Measurements from ENCODE around the gene ATP6V1F. TPM values are rescaled to one million over a fixed set of nuclear protein-coding genes. Genes with fewer than 3 reads are reported as not detected.

Gene ATP6V1F, protein sequence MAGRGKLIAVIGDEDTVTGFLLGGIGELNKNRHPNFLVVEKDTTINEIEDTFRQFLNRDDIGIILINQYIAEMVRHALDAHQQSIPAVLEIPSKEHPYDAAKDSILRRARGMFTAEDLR
- total RNA-seq, result 10 to 100 TPM; 82.9 to 98.0 (median 94.3) TPM
- 59.8 TPM for total RNA-seq (2013)

DNA sequence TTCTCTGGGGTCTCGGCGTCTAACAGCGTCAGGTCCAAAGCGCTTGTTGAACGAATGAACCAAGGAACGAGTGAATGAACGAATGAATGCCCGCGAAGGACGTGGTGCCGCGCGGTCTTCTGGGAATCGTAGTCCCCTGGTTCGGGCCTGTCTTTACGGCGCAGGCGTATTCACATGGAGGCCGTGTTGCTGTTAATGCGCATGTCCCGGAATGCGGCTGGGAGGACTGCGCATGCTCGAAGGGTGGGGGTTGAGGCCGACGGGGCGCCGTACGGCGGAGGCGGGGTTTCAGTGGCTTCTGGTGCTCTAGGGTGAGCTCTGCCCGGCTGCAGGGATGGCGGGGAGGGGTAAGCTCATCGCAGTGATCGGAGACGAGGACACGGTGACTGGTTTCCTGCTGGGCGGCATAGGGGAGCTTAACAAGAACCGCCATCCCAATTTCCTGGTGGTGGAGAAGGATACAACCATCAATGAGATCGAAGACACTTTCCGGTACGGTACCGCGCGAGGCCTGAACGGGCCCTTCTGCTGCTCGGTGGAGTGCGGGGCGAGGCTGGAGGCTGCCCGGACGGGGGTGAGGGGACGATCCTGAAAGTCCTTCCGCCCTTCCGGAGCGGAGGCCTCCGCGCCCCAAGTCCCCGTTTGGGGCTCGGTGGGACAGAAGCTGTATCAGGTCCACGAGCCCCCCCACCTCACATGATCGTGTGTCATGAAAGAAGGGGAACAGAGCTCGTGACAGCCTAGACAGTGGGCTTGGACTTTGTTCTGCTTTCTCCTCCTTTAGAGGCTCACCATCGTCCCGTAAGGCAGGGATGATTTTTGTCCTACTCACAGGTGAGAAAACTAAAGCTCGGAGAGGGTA is at the start of gene ATP6V1F:
Gene ATP6V1F, plus strand, starts transcription at position 286 of the 862 bp plus-strand sequence. Its CDS starts 49 bp downstream, at position 335.
- H3K27ac ChIP-seq (ENCODE audit: low read length), result peak within 1 kb of the TSS; percentile 74
- no peaks in the 10 kb centered on the region for H3K36me3 Mint-ChIP-seq
- ATAC-seq, result peak; percentile 87 to 93 (median 91)
- no peaks in the 10 kb centered on the region for H3K9me3 ChIP-seq (ENCODE audit: control insufficient read depth, insufficient read depth, low read length)
- intact Hi-C loops (cut with micrococcal nuclease), result no loop called here
- no peaks in the 10 kb centered on the region for H3K9me3 Mint-ChIP-seq
- peak within 1 kb of the TSS; percentile 98 for H3K4me3 Mint-ChIP-seq
- H3K4me1 Mint-ChIP-seq, result peaks cover 16 to 34% of the 10 kb centered on the region in 2 donors
- DNase-seq, result peak; percentile 99
- H3K27ac Mint-ChIP-seq, result peak within 1 kb of the TSS; percentile 88 to 96
- TF ChIP-seq, protein P1, sequence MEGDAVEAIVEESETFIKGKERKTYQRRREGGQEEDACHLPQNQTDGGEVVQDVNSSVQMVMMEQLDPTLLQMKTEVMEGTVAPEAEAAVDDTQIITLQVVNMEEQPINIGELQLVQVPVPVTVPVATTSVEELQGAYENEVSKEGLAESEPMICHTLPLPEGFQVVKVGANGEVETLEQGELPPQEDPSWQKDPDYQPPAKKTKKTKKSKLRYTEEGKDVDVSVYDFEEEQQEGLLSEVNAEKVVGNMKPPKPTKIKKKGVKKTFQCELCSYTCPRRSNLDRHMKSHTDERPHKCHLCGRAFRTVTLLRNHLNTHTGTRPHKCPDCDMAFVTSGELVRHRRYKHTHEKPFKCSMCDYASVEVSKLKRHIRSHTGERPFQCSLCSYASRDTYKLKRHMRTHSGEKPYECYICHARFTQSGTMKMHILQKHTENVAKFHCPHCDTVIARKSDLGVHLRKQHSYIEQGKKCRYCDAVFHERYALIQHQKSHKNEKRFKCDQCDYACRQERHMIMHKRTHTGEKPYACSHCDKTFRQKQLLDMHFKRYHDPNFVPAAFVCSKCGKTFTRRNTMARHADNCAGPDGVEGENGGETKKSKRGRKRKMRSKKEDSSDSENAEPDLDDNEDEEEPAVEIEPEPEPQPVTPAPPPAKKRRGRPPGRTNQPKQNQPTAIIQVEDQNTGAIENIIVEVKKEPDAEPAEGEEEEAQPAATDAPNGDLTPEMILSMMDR (IDR thresholded peaks at IDR 0.05), result no peak
- H3K27me3 Mint-ChIP-seq (ENCODE audit: low read depth in 2 of 2), result no peaks in the 10 kb centered on the region
- H3K4me3 ChIP-seq (ENCODE audit: low read length), result peak within 1 kb of the TSS; percentile 73
- WGBS (ENCODE audit: insufficient coverage), result under 1% methylated on average over 65 of the region's 65 CpGs
- peaks cover 7% of the 10 kb centered on the region for H3K36me3 ChIP-seq (ENCODE audit: control insufficient read depth, insufficient read depth, low read length)
- H3K4me1 ChIP-seq (ENCODE audit: control insufficient read depth, insufficient read depth, low read length), result peaks cover 19% of the 10 kb centered on the region
- H3K27me3 ChIP-seq (ENCODE audit: control insufficient read depth, insufficient read depth, low read length), result no peaks in the 10 kb centered on the region

DNA sequence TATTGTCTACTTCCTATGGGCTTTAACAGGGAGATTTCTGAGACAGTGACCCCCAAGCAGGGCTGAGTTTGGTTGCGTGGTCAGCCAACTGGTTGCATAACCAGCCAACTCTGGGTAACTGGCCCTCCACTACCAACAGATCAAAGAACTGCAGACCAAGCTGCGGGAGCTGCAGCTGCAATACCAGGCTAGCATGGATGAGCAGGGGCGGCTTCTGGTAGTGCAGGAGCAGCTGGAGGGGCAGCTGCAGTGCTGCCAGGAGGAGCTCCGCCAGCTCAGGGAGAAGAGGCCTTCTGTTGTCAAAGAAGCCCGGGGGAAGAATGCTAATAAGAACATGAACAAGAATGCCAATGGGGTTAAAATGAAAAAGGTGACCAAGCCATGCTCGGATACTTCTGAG is 48.2 kb upstream of the ATP6V1F start:
- TF ChIP-seq, protein P1 (IDR thresholded peaks at IDR 0.05), result no peak
- ATAC-seq (no peak), DNase-seq (no peak)
- H3K27ac Mint-ChIP-seq, result no peak overlapping the region
- no peaks in the 10 kb centered on the region for H3K27me3 ChIP-seq (ENCODE audit: control insufficient read depth, insufficient read depth, low read length)
- H3K9me3 ChIP-seq (ENCODE audit: control insufficient read depth, insufficient read depth, low read length), result no peaks in the 10 kb centered on the region
- H3K4me1 ChIP-seq (ENCODE audit: control insufficient read depth, insufficient read depth, low read length), result no peaks in the 10 kb centered on the region
- H3K4me3 Mint-ChIP-seq, result no peak overlapping the region
- H3K4me1 Mint-ChIP-seq, result no peaks in the 10 kb centered on the region
- H3K9me3 Mint-ChIP-seq, result no peaks in the 10 kb centered on the region
- H3K27me3 Mint-ChIP-seq (ENCODE audit: low read depth in 2 of 2), result peaks cover 0 to 3% of the 10 kb centered on the region in 2 donors
- no peak overlapping the region for H3K4me3 ChIP-seq (ENCODE audit: low read length)
- 92% methylated on average over 6 of the region's 6 CpGs for WGBS (ENCODE audit: insufficient coverage)
- H3K27ac ChIP-seq (ENCODE audit: low read length), result no peak overlapping the region
- intact Hi-C loops (cut with micrococcal nuclease), result no loop called here
- H3K36me3 ChIP-seq (ENCODE audit: control insufficient read depth, insufficient read depth, low read length), result no peaks in the 10 kb centered on the region
- H3K36me3 Mint-ChIP-seq, result no peaks in the 10 kb centered on the region

DNA sequence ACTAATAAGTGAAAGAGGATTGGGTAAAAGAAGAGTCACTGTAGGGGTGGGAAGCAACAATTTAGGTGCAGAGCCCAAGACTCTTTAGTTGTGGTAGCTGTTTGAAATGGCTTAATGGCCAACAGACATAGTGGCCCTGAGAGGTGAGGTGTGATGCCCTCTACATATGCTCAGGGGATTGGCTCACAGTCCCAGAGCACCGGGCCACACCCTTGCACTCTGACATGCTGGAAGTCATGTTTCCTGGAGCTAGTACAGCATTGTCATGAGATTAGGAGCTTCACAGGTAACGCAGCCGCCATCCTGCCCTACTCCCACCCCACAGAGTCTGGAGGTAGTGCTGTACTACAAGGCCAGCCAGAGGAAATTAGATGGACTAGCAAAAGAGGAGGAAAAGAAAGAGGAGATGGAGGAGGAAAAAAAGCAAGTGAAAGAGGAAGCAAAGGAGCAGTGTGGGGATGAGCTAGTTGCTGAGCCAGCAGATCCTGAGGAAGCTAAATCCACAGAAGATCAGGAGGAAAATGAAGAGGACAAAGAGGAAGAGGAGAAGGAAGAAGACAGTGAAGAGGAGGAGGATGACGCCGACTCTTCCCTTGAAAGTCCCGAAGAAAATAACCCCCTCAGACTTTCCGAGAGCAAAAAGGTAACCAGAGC is 47.2 kb upstream of the ATP6V1F start:
- Mint-ChIP-seq H3K4me1 (no peaks in the 10 kb centered on the region), H3K4me3 (no peak overlapping the region), H3K27me3 (ENCODE audit: low read depth in 2 of 2) (peaks cover 0 to 3% of the 10 kb centered on the region in 2 donors), H3K27ac (no peak overlapping the region), H3K9me3 (no peaks in the 10 kb centered on the region), H3K36me3 (no peaks in the 10 kb centered on the region)
- ATAC-seq (no peak), DNase-seq (no peak)
- no peak overlapping the region for H3K4me3 ChIP-seq (ENCODE audit: low read length)
- H3K4me1 ChIP-seq (ENCODE audit: control insufficient read depth, insufficient read depth, low read length), result no peaks in the 10 kb centered on the region
- no peaks in the 10 kb centered on the region for H3K27me3 ChIP-seq (ENCODE audit: control insufficient read depth, insufficient read depth, low read length)
- TF ChIP-seq, protein P1 (IDR thresholded peaks at IDR 0.05), result no peak
- WGBS (ENCODE audit: insufficient coverage), result 93% methylated on average over 5 of the region's 7 CpGs
- H3K9me3 ChIP-seq (ENCODE audit: control insufficient read depth, insufficient read depth, low read length), result no peaks in the 10 kb centered on the region
- H3K27ac ChIP-seq (ENCODE audit: low read length), result no peak overlapping the region
- H3K36me3 ChIP-seq (ENCODE audit: control insufficient read depth, insufficient read depth, low read length), result no peaks in the 10 kb centered on the region
- intact Hi-C loops (cut with micrococcal nuclease), result no loop called here
